ENCODE data around the gene MLLT3. TPM values are rescaled to one million over a fixed set of nuclear protein-coding genes. Genes with fewer than 3 reads are reported as not detected.

MLLT3 gene
- total and polyA plus RNA-seq, 7 experiments from 2014 or later: 40.9 to 85.3 (median 64.8) TPM

DNA sequence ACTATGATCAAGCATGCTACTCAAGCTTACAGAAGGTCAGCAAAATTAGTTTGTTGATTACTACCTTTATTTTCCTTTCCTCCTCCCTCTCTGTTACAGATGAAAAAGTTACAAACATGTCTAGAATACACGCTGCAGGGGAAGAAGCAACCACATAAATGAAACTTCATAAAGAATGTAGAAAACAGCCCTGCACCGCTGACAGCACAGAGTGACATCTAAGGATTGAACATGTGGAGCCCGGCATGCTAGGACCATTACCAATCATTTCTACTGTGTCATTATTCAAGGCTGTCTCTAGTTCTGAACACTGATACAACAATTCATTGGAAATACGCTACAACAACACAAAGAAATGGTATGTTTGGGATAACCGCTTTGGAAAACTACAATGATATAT lies 261.1 kb downstream of the MLLT3 start:
- H3K36me3 ChIP-seq (ENCODE audit: control insufficient read depth in 2 of 3, insufficient read depth in 3 of 3, low read length in 3 of 3): no peaks in the 10 kb centered on the region
- Mint-ChIP-seq H3K36me3 (peaks cover 4 to 51% (median 23%) of the 10 kb centered on the region in 5 donors), H3K9me3 (peaks cover 0 to 3% (median 0%) of the 10 kb centered on the region in 11 donors), H3K4me3 (peak overlapping the region in 9 of 10 donors; percentile 11 to 79 (median 66)), H3K27me3 (no peaks in the 10 kb centered on the region), H3K4me1 (peaks cover 31 to 91% (median 71%) of the 10 kb centered on the region in 7 donors), H3K27ac (peak overlapping the region; percentile 65 to 94 (median 78))
- intact Hi-C loops (cut with micrococcal nuclease): loop anchor here (1.0 to 5.0 kb wide), 5 partner anchors 12 to 434 kb away; partner anchors contain the start of gene MLLT3 (in 1 of the 2)
- POLR2A ChIA-PET: interaction anchor here (1.0 to 1.4 kb wide), 3 partner anchors 46 to 270 kb away, joined by 3 to 5 read pairs (median 3); partner anchors contain the start of gene MLLT3
- peak; percentile 51 for ATAC-seq
- peak in 7 of 9 donors; percentile 15 to 60 (median 43) for DNase-seq
- H3K27ac ChIP-seq (ENCODE audit: low read depth, low read length): peak overlapping the region; percentile 45
- no peaks in the 10 kb centered on the region for H3K27me3 ChIP-seq (ENCODE audit: control insufficient read depth in 2 of 2, insufficient read depth in 2 of 2, low read length in 2 of 2)
- no peaks in the 10 kb centered on the region for H3K9me3 ChIP-seq (ENCODE audit: control insufficient read depth in 2 of 3, low read length in 3 of 3)
- H3K4me1 ChIP-seq (ENCODE audit: control insufficient read depth in 2 of 2, insufficient read depth in 2 of 2, low read length in 2 of 2): peaks cover 0 to 38% of the 10 kb centered on the region in 2 donors
- H3K4me3 ChIP-seq (ENCODE audit: low read length): no peak overlapping the region
- CTCF ChIA-PET: interaction anchor here (1.3 to 1.7 kb wide), 3 partner anchors 8 to 580 kb away, joined by 3 read pairs; no protein-coding TSS in a partner anchor

DNA sequence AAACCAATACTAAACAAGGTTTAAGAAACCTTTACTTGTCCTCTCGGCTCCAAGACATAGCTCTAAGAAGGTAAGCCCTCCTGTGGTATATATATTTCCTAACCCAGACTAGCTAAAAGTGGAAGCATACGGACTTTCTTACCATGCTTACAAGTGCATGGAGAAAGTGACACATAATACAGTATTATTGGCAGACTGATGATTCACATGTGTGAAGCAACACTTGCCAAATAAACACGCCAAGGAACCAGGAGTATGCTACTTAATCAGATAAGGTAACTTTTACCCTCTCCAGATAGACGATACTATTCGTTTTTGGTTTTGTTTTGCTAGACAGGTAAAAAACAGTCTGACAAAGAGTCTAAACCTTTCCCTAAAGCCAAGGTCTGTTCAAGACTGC lies 264.1 kb downstream of the MLLT3 start:
- Histone ChIP-seq H3K27me3 (ENCODE audit: control insufficient read depth in 2 of 2, insufficient read depth in 2 of 2, low read length in 2 of 2) (no peaks in the 10 kb centered on the region), H3K27ac (ENCODE audit: low read depth, low read length) (no peak overlapping the region), H3K36me3 (ENCODE audit: control insufficient read depth in 2 of 3, insufficient read depth in 3 of 3, low read length in 3 of 3) (peaks cover 0 to 13% (median 8%) of the 10 kb centered on the region in 3 experiments), H3K4me1 (ENCODE audit: control insufficient read depth in 2 of 2, insufficient read depth in 2 of 2, low read length in 2 of 2) (peaks cover 0 to 40% of the 10 kb centered on the region in 2 donors), H3K4me3 (ENCODE audit: low read length) (no peak overlapping the region), H3K9me3 (ENCODE audit: control insufficient read depth in 2 of 3, low read length in 3 of 3) (no peaks in the 10 kb centered on the region)
- Mint-ChIP-seq H3K27me3 (no peaks in the 10 kb centered on the region), H3K9me3 (peaks cover 0 to 3% (median 0%) of the 10 kb centered on the region in 11 donors), H3K36me3 (peaks cover 4 to 57% (median 30%) of the 10 kb centered on the region in 5 donors), H3K4me3 (peak overlapping the region in 6 of 10 donors; percentile 36 to 68 (median 50)), H3K4me1 (peaks cover 30 to 90% (median 67%) of the 10 kb centered on the region in 7 donors), H3K27ac (peak overlapping the region; percentile 49 to 89 (median 76))
- ChIA-PET POLR2A (interaction anchor here (1.6 to 2.0 kb wide), 4 partner anchors 11 to 264 kb away, joined by 5 to 8 read pairs (median 5); partner anchors contain the start of gene MLLT3), CTCF (interaction anchor here (1.7 to 5.4 kb wide), 6 partner anchors 10 to 752 kb away, joined by 7 to 27 read pairs (median 9); partner anchors contain the start of gene MLLT3)
- intact Hi-C loops (cut with micrococcal nuclease): loop anchor here (5.0 to 10.0 kb wide), 5 partner anchors 151 to 754 kb away; no protein-coding TSS in a partner anchor
- DNase-seq (peak in 1 of 9 donors; percentile 15), ATAC-seq (peak; percentile 26)

DNA sequence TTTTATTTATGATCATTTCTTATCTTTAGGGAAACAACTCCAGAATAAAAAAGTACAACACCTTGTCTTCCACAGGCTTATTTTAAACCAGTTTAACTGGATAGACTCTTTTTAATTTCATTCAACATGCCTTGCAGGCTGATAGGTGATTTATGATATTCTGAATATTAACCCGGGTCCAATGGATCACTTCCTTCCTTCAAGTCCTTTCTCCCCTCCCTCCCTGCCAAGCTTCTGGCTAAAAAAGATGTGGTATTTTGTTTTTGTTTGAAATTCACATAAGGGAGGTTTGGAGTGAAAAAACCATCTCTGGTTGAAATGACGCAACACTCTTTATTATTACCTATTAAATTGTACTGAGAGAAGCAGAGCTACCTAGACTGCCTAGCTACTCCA lies 265.3 kb downstream of the MLLT3 start:
- no peak for ATAC-seq
- Mint-ChIP-seq H3K4me3 (peak overlapping the region in 6 of 10 donors; percentile 9 to 70 (median 54)), H3K36me3 (peaks cover 4 to 59% (median 35%) of the 10 kb centered on the region in 5 donors), H3K9me3 (no peaks in the 10 kb centered on the region), H3K27me3 (no peaks in the 10 kb centered on the region), H3K4me1 (peaks cover 29 to 87% (median 60%) of the 10 kb centered on the region in 7 donors), H3K27ac (peak overlapping the region; percentile 5 to 94 (median 79))
- Histone ChIP-seq H3K4me3 (ENCODE audit: low read length) (no peak overlapping the region), H3K27me3 (ENCODE audit: control insufficient read depth in 2 of 2, insufficient read depth in 2 of 2, low read length in 2 of 2) (no peaks in the 10 kb centered on the region), H3K36me3 (ENCODE audit: control insufficient read depth in 2 of 3, insufficient read depth in 3 of 3, low read length in 3 of 3) (peaks cover 0 to 23% (median 10%) of the 10 kb centered on the region in 3 experiments), H3K4me1 (ENCODE audit: control insufficient read depth in 2 of 2, insufficient read depth in 2 of 2, low read length in 2 of 2) (peaks cover 0 to 34% of the 10 kb centered on the region in 2 donors), H3K9me3 (ENCODE audit: control insufficient read depth in 2 of 3, low read length in 3 of 3) (no peaks in the 10 kb centered on the region), H3K27ac (ENCODE audit: low read depth, low read length) (no peak overlapping the region)
- no peak for DNase-seq
- intact Hi-C loops (cut with micrococcal nuclease): loop anchor here (2.0 to 10.0 kb wide), 7 partner anchors 40 to 755 kb away; partner anchors contain the start of gene FOCAD (in 1 of the 2)
- POLR2A ChIA-PET: interaction anchor here (1.0 to 2.0 kb wide), 6 partner anchors 9 to 265 kb away, joined by 3 to 5 read pairs (median 5); no protein-coding TSS in a partner anchor
- CTCF ChIA-PET: interaction anchor here (0.6 to 5.4 kb wide), 15 partner anchors 9 to 753 kb away, joined by 3 to 27 read pairs (median 4); partner anchors contain the start of gene MLLT3

DNA sequence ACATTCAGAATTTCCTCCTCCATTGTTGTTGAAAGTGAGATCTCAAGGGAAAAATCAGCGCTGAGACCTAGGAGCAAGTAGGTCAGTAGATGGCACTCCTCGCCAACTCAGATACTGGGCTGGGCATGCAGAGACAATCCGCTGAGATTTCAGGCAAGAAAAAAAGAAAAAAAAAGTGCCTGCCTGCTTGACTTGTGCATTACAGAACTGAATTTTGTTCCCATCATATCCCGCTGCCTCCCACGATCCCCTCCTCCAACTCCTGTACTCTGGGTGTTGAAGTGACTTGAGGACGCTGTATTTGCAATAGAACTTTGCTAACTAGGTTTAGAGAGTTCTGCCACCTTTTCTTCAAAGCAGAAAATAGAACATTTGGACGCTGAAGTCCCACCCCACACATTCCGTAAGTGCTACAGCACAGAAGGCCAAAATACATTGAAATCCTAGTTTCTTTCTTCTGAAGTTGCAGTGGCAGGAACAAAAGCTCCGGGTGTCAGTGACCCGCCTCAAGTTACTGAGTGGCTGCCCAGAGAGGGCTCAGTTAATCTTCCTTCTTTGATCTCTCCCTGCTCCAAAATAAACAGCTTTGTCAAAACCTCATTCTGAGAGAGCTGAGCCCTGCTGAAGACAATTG lies 265.8 kb downstream of the MLLT3 start:
- peak; percentile 82 for ATAC-seq
- ChIA-PET CTCF (interaction anchor here (0.6 to 5.4 kb wide), 12 partner anchors 9 to 754 kb away, joined by 3 to 27 read pairs (median 7); partner anchors contain the start of gene MLLT3), POLR2A (interaction anchor here (1.0 to 2.0 kb wide), 5 partner anchors 10 to 265 kb away, joined by 3 to 5 read pairs (median 5); no protein-coding TSS in a partner anchor)
- peaks cover 0 to 29% of the 10 kb centered on the region in 2 donors for H3K4me1 ChIP-seq (ENCODE audit: control insufficient read depth in 2 of 2, insufficient read depth in 2 of 2, low read length in 2 of 2)
- peaks cover 0 to 28% (median 10%) of the 10 kb centered on the region in 3 experiments for H3K36me3 ChIP-seq (ENCODE audit: control insufficient read depth in 2 of 3, insufficient read depth in 3 of 3, low read length in 3 of 3)
- Mint-ChIP-seq H3K9me3 (no peaks in the 10 kb centered on the region), H3K36me3 (peaks cover 4 to 58% (median 35%) of the 10 kb centered on the region in 5 donors), H3K27me3 (no peaks in the 10 kb centered on the region), H3K4me3 (peak overlapping the region in 7 of 10 donors; percentile 12 to 76 (median 55)), H3K27ac (peak overlapping the region; percentile 5 to 94 (median 79)), H3K4me1 (peaks cover 24 to 83% (median 55%) of the 10 kb centered on the region in 7 donors)
- peak; percentile 8 to 78 (median 66) for DNase-seq
- no peak overlapping the region for H3K27ac ChIP-seq (ENCODE audit: low read depth, low read length)
- no peaks in the 10 kb centered on the region for H3K9me3 ChIP-seq (ENCODE audit: control insufficient read depth in 2 of 3, low read length in 3 of 3)
- no peak overlapping the region for H3K4me3 ChIP-seq (ENCODE audit: low read length)
- intact Hi-C loops (cut with micrococcal nuclease): loop anchor here (1.0 to 10.0 kb wide), 16 partner anchors 40 to 756 kb away; partner anchors contain the start of genes FOCAD (in 2 of the 2) and MLLT3 (in 1 of the 2)
- H3K27me3 ChIP-seq (ENCODE audit: control insufficient read depth in 2 of 2, insufficient read depth in 2 of 2, low read length in 2 of 2): no peaks in the 10 kb centered on the region

DNA sequence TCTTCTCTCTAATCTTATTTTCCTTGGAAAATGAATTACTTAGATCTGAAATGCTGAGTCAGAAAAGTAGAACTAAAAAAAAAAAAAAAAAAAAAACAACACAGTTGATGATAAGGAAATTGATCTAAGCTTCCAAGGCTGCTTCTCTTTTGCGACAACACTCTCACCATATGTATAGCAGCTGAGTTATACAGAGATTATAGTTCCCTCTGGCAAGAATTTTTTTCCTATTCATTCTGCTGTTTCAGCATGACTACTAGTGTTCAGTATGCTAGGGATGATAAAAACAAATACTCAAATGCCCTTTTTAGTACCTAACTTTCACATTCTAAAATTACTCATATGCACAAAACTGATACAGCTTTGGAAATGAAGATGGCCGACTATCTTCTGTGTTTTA lies 267.3 kb downstream of the MLLT3 start:
- no peaks in the 10 kb centered on the region for H3K27me3 Mint-ChIP-seq
- POLR2A ChIA-PET: interaction anchor here (0.7 kb wide), 1 partner anchor 112 kb away, joined by 3 read pairs; no protein-coding TSS in a partner anchor
- no peak overlapping the region for H3K27ac ChIP-seq (ENCODE audit: low read depth, low read length)
- peaks cover 4 to 56% (median 36%) of the 10 kb centered on the region in 5 donors for H3K36me3 Mint-ChIP-seq
- ATAC-seq (no peak), DNase-seq (no peak)
- no peaks in the 10 kb centered on the region for H3K9me3 ChIP-seq (ENCODE audit: control insufficient read depth in 2 of 3, low read length in 3 of 3)
- no peaks in the 10 kb centered on the region for H3K9me3 Mint-ChIP-seq
- intact Hi-C loops (cut with micrococcal nuclease): loop anchor here (5.0 to 10.0 kb wide), 5 partner anchors 148 to 757 kb away; no protein-coding TSS in a partner anchor
- CTCF ChIA-PET: interaction anchor here (0.6 to 5.4 kb wide), 13 partner anchors 41 to 756 kb away, joined by 3 to 27 read pairs (median 4); partner anchors contain the start of gene MLLT3
- peaks cover 0 to 21% of the 10 kb centered on the region in 2 donors for H3K4me1 ChIP-seq (ENCODE audit: control insufficient read depth in 2 of 2, insufficient read depth in 2 of 2, low read length in 2 of 2)
- peaks cover 18 to 74% (median 40%) of the 10 kb centered on the region in 7 donors for H3K4me1 Mint-ChIP-seq
- peak overlapping the region in 1 of 10 donors; percentile 33 for H3K4me3 Mint-ChIP-seq
- peak overlapping the region in 2 of 9 donors; percentile 69 to 77 for H3K27ac Mint-ChIP-seq
- no peak overlapping the region for H3K4me3 ChIP-seq (ENCODE audit: low read length)
- no peaks in the 10 kb centered on the region for H3K27me3 ChIP-seq (ENCODE audit: control insufficient read depth in 2 of 2, insufficient read depth in 2 of 2, low read length in 2 of 2)
- peaks cover 0 to 37% (median 14%) of the 10 kb centered on the region in 3 experiments for H3K36me3 ChIP-seq (ENCODE audit: control insufficient read depth in 2 of 3, insufficient read depth in 3 of 3, low read length in 3 of 3)
